HEK293 (cell line): ENCODE results near the gene BLOC1S1.

ENCODE experiments used
- CTCF ChIA-PET: fragments of 350-600 bp; formaldehyde crosslinking; extraction: SDS; loops from one replicate; lab custom pipeline; 2021; ENCODE audit warnings: antibody characterized with exemption; lab: Yijun Ruan, JAX
- POLR2A ChIA-PET: fragments of 300-600 bp; formaldehyde crosslinking; extraction: SDS; loops from one replicate; lab custom pipeline; 2020; ENCODE audit warnings: antibody characterized with exemption, inconsistent platforms; lab: Yijun Ruan, JAX
- H3K27ac ChIP-seq: fragments of 200-500 bp; sonication (Bioruptor generic); 2 replicates; pipeline ENCODE4 v1.5.1; 2014; ENCODE audit warnings: low read depth, low read length, control low read depth, inconsistent platforms; ENCODE audit errors: extremely low read depth
- H3K36me3 ChIP-seq, 2 experiments: fragments of 200-500 bp in 1 of 2; sonication (Bioruptor generic) in 1 of 2; 1 replicate in 1 of 2; 2 replicates in 1 of 2; pipeline ENCODE4 v1.5.1; 2014 to 2017; ENCODE audit warnings: inconsistent platforms in 2 of 2, low read length in 2 of 2; ENCODE audit not compliant: control insufficient read depth in 2 of 2, insufficient read depth in 1 of 2
- H3K4me1 ChIP-seq: fragments of 200-500 bp; sonication (Bioruptor generic); 2 replicates; pipeline ENCODE4 v1.5.1; 2014; ENCODE audit warnings: mild to moderate bottlenecking, low read length, inconsistent platforms; ENCODE audit not compliant: control insufficient read depth, insufficient read depth
- H3K4me3 ChIP-seq: 2 replicates; pipeline ENCODE4 v1.5.1; 2011; ENCODE audit warnings: low read depth, mild to moderate bottlenecking, control low read depth, low read length, moderate library complexity
- H3K9me3 ChIP-seq: fragments of 200-500 bp; sonication (Bioruptor generic); 2 replicates; pipeline ENCODE4 v1.5.1; 2014; ENCODE audit warnings: low read depth, low read length, inconsistent platforms; ENCODE audit not compliant: control insufficient read depth, insufficient read depth
- BCL11A ChIP-seq: fragments of 450-650 bp; formaldehyde crosslinking; IDR thresholded peaks from 2 replicates; pipeline ENCODE4 v1.5.1; 2016; ENCODE audit warnings: low read depth, missing biosample characterization, missing genetic modification characterization
- MYNN ChIP-seq: fragments of 450-650 bp; formaldehyde crosslinking; IDR thresholded peaks from 2 replicates; pipeline ENCODE4 v1.5.1; 2016; ENCODE audit warnings: missing biosample characterization, missing genetic modification characterization, borderline replicate concordance
- YY1 ChIP-seq: fragments of 450-650 bp; formaldehyde crosslinking; IDR thresholded peaks from 2 replicates; pipeline ENCODE4 v1.5.1; 2018; ENCODE audit warnings: missing biosample characterization, missing genetic modification characterization
- ZBTB17 ChIP-seq: fragments of 450-650 bp; formaldehyde crosslinking; IDR thresholded peaks from 2 replicates; pipeline ENCODE4 v1.5.1; 2016; ENCODE audit warnings: missing biosample characterization, missing genetic modification characterization
- ZBTB21 ChIP-seq: fragments of 450-650 bp; formaldehyde crosslinking; IDR thresholded peaks from 2 replicates; pipeline ENCODE4 v1.5.1; 2017; ENCODE audit warnings: missing biosample characterization, missing genetic modification characterization
- ZBTB6 ChIP-seq: fragments of 450-650 bp; formaldehyde crosslinking; IDR thresholded peaks from 2 replicates; pipeline ENCODE4 v1.5.1; 2017; ENCODE audit warnings: missing biosample characterization, missing genetic modification characterization
- ZNF10 ChIP-seq: fragments of 450-650 bp; formaldehyde crosslinking; IDR thresholded peaks from 2 replicates; pipeline ENCODE4 v1.5.1; 2017; ENCODE audit warnings: missing biosample characterization, missing genetic modification characterization
- ZNF132 ChIP-seq: fragments of 450-650 bp; formaldehyde crosslinking; IDR thresholded peaks from 2 replicates; pipeline ENCODE4 v1.5.1; 2017; ENCODE audit warnings: missing biosample characterization, missing genetic modification characterization, borderline replicate concordance
- ZNF202 ChIP-seq: fragments of 450-650 bp; formaldehyde crosslinking; IDR thresholded peaks from 2 replicates; pipeline ENCODE4 v1.5.1; 2016; ENCODE audit warnings: missing biosample characterization, missing genetic modification characterization, borderline replicate concordance
- ZNF274 ChIP-seq, 2 experiments: fragments of 200-500 bp in 1 of 2; fragments of 450-650 bp in 1 of 2; sonication (Bioruptor generic) in 1 of 2; formaldehyde crosslinking in 1 of 2; IDR thresholded peaks; 2 replicates each; pipeline versions ENCODE4 v1.5.1 to v1.6.1; 2014 to 2016; ENCODE audit warnings: borderline replicate concordance in 1 of 2, inconsistent platforms in 1 of 2, low read length in 1 of 2, missing biosample characterization in 1 of 2, missing genetic modification characterization in 1 of 2
- ZNF324 ChIP-seq: fragments of 450-650 bp; formaldehyde crosslinking; IDR thresholded peaks from 2 replicates; pipeline ENCODE4 v1.5.1; 2016; ENCODE audit warnings: missing biosample characterization, missing genetic modification characterization
- ZNF544 ChIP-seq: fragments of 450-650 bp; formaldehyde crosslinking; IDR thresholded peaks from 2 replicates; pipeline ENCODE4 v1.5.0; 2017; ENCODE audit warnings: missing biosample characterization, missing genetic modification characterization
- ZNF664 ChIP-seq: fragments of 450-650 bp; formaldehyde crosslinking; IDR thresholded peaks from 2 replicates; pipeline ENCODE4 v1.5.1; 2016; ENCODE audit warnings: missing biosample characterization, missing genetic modification characterization
- ZNF707 ChIP-seq: fragments of 450-650 bp; formaldehyde crosslinking; IDR thresholded peaks from 2 replicates; pipeline ENCODE4 v1.5.1; 2016; ENCODE audit warnings: missing biosample characterization, missing genetic modification characterization
- ZNF785 ChIP-seq: fragments of 450-650 bp; formaldehyde crosslinking; IDR thresholded peaks from 2 replicates; pipeline ENCODE4 v1.5.1; 2016; ENCODE audit warnings: missing biosample characterization, missing genetic modification characterization
- ZNF792 ChIP-seq: fragments of 450-650 bp; formaldehyde crosslinking; IDR thresholded peaks from 2 replicates; pipeline ENCODE4 v1.5.1; 2016; ENCODE audit warnings: missing biosample characterization, missing genetic modification characterization
- TF ChIP-seq, protein P1 (sequence below): fragments of 450-650 bp; formaldehyde crosslinking; IDR thresholded peaks from 2 replicates; pipeline ENCODE4 v1.5.1; 2016; ENCODE audit warnings: missing biosample characterization, missing genetic modification characterization
- TF ChIP-seq, protein P2 (sequence below): fragments of 450-650 bp; formaldehyde crosslinking; IDR thresholded peaks from 2 replicates; pipeline ENCODE4 v1.5.1; 2016; ENCODE audit warnings: missing biosample characterization, missing genetic modification characterization, low read depth
- TF ChIP-seq, protein P3 (sequence below): fragments of 450-650 bp; formaldehyde crosslinking; IDR thresholded peaks from 2 replicates; pipeline ENCODE4 v1.5.1; 2016; ENCODE audit warnings: missing biosample characterization, missing genetic modification characterization
- TF ChIP-seq, protein P4 (sequence below): fragments of 450-650 bp; formaldehyde crosslinking; IDR thresholded peaks from 2 replicates; pipeline ENCODE4 v1.5.1; 2016; ENCODE audit warnings: missing biosample characterization, missing genetic modification characterization

BLOC1S1 gene

GRCh38 chr12:55697686-55698085 lies 18.2 kb upstream of the BLOC1S1 start:
- Histone ChIP-seq H3K4me1 (no peaks in the 10 kb centered on the region), H3K4me3 (no peak overlapping the region), H3K36me3 (peaks cover 0 to 6% of the 10 kb centered on the region in 2 experiments; a peak in 1 of 3 replicates)
- TF ChIP-seq, protein P1, sequence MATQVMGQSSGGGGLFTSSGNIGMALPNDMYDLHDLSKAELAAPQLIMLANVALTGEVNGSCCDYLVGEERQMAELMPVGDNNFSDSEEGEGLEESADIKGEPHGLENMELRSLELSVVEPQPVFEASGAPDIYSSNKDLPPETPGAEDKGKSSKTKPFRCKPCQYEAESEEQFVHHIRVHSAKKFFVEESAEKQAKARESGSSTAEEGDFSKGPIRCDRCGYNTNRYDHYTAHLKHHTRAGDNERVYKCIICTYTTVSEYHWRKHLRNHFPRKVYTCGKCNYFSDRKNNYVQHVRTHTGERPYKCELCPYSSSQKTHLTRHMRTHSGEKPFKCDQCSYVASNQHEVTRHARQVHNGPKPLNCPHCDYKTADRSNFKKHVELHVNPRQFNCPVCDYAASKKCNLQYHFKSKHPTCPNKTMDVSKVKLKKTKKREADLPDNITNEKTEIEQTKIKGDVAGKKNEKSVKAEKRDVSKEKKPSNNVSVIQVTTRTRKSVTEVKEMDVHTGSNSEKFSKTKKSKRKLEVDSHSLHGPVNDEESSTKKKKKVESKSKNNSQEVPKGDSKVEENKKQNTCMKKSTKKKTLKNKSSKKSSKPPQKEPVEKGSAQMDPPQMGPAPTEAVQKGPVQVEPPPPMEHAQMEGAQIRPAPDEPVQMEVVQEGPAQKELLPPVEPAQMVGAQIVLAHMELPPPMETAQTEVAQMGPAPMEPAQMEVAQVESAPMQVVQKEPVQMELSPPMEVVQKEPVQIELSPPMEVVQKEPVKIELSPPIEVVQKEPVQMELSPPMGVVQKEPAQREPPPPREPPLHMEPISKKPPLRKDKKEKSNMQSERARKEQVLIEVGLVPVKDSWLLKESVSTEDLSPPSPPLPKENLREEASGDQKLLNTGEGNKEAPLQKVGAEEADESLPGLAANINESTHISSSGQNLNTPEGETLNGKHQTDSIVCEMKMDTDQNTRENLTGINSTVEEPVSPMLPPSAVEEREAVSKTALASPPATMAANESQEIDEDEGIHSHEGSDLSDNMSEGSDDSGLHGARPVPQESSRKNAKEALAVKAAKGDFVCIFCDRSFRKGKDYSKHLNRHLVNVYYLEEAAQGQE, result no peak
- TF ChIP-seq ZNF324 (no peak), ZBTB17 (tag by site-specific recombination) (no peak), MYNN (tag by site-specific recombination) (no peak), ZNF792 (tag by site-specific recombination) (no peak), ZNF664 (tag by site-specific recombination) (no peak), YY1 (tag by site-specific recombination) (no peak), BCL11A (tag by site-specific recombination) (no peak), ZBTB21 (tag by site-specific recombination) (no peak), ZNF274 (IDR thresholded peaks at IDR 0.05; ENCODE audit: low read length) (no peak), ZNF274 (tag by site-specific recombination; IDR thresholded peaks at IDR 0.05; ENCODE audit: borderline replicate concordance) (no peak), ZNF202 (tag by site-specific recombination) (no peak), ZNF544 (tag by site-specific recombination) (no peak), ZNF707 (tag by site-specific recombination) (no peak), ZBTB6 (tag by site-specific recombination) (no peak), ZNF132 (no peak), ZNF10 (no peak), ZNF785 (tag by site-specific recombination) (no peak)
- TF ChIP-seq, protein P2, sequence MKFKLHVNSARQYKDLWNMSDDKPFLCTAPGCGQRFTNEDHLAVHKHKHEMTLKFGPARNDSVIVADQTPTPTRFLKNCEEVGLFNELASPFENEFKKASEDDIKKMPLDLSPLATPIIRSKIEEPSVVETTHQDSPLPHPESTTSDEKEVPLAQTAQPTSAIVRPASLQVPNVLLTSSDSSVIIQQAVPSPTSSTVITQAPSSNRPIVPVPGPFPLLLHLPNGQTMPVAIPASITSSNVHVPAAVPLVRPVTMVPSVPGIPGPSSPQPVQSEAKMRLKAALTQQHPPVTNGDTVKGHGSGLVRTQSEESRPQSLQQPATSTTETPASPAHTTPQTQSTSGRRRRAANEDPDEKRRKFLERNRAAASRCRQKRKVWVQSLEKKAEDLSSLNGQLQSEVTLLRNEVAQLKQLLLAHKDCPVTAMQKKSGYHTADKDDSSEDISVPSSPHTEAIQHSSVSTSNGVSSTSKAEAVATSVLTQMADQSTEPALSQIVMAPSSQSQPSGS (tag by site-specific recombination), result no peak
- TF ChIP-seq, protein P3, sequence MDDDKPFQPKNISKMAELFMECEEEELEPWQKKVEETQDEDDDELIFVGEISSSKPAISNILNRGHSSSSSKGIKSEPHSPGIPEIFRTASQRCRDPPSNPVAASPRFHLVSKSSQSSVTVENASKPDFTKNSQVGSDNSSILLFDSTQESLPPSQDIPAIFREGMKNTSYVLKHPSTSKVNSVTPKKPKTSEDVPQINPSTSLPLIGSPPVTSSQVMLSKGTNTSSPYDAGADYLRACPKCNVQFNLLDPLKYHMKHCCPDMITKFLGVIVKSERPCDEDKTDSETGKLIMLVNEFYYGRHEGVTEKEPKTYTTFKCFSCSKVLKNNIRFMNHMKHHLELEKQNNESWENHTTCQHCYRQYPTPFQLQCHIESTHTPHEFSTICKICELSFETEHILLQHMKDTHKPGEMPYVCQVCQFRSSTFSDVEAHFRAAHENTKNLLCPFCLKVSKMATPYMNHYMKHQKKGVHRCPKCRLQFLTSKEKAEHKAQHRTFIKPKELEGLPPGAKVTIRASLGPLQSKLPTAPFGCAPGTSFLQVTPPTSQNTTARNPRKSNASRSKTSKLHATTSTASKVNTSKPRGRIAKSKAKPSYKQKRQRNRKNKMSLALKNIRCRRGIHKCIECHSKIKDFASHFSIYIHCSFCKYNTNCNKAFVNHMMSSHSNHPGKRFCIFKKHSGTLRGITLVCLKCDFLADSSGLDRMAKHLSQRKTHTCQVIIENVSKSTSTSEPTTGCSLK (tag by site-specific recombination), result no peak
- TF ChIP-seq, protein P4, sequence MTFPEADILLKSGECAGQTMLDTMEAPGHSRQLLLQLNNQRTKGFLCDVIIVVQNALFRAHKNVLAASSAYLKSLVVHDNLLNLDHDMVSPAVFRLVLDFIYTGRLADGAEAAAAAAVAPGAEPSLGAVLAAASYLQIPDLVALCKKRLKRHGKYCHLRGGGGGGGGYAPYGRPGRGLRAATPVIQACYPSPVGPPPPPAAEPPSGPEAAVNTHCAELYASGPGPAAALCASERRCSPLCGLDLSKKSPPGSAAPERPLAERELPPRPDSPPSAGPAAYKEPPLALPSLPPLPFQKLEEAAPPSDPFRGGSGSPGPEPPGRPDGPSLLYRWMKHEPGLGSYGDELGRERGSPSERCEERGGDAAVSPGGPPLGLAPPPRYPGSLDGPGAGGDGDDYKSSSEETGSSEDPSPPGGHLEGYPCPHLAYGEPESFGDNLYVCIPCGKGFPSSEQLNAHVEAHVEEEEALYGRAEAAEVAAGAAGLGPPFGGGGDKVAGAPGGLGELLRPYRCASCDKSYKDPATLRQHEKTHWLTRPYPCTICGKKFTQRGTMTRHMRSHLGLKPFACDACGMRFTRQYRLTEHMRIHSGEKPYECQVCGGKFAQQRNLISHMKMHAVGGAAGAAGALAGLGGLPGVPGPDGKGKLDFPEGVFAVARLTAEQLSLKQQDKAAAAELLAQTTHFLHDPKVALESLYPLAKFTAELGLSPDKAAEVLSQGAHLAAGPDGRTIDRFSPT (tag by site-specific recombination), result no peak
- TF ChIP-seq, all 188 proteins: peak for 0
- H3K27ac ChIP-seq, result no peak overlapping the region
- ChIA-PET POLR2A (no interaction called here), CTCF (interaction anchor here (0.6 to 1.1 kb wide), 2 partner anchors 15 to 636 kb away, joined by 3 to 4 read pairs; no protein-coding TSS in a partner anchor)
- H3K9me3 ChIP-seq, result no peaks in the 10 kb centered on the region
